HepG2 (cell line): ENCODE results near the gene NADK2. TPM values are rescaled to one million over a fixed set of nuclear protein-coding genes. Genes with fewer than 3 reads are reported as not detected.
A peak's percentile ranks its signal among the peaks of the same experiment; 100 is the strongest.

Source experiments
- ATAC-seq: fragments of 200-7000 bp; cut with Tn5 transposase; 3 replicates; pipeline ENCODE4 v1.9.1; 2020; ENCODE audit warnings: mild to moderate bottlenecking, moderate library complexity
- BruUV-seq: library from RNA; stranded (reverse); fragments of 400-500 nt; replicated peaks from 2 replicates; lab custom pipeline; 2021; lab: Mats Ljungman, UMichigan
- CTCF ChIA-PET: fragments of 300-600 bp; formaldehyde crosslinking; extraction: SDS; loops from one replicate; lab custom pipeline; 2021; ENCODE audit warnings: low total read pairs, inconsistent platforms, low intra/inter-chr PET ratio; lab: Yijun Ruan, JAX
- POLR2A ChIA-PET: fragments of 350-600 bp; sonication (Branson Sonifier 250); formaldehyde crosslinking; loops from one replicate; lab custom pipeline; 2020; ENCODE audit warnings: antibody characterized with exemption, inconsistent platforms; lab: Yijun Ruan, JAX
- DNase-seq: peaks from one replicate; pipeline ENCODE4 v3.0.0-alpha.2; 2015; ENCODE audit warnings: low spot score
- FAIRE-seq: peaks from 3 replicates; lab custom pipeline; 2011; peaks lifted over from hg19 to GRCh38; lab: Jason Lieb, UNC
- H2AFZ ChIP-seq: one replicate; pipeline ENCODE4 v1.6.1; 2011; ENCODE audit warnings: low read length, inconsistent platforms
- H3K27ac ChIP-seq: fragments of 300-600 bp; 3 replicates; pipeline ENCODE4 v1.8.0; 2011; ENCODE audit warnings: mixed run types, mild to moderate bottlenecking, mixed read lengths, low read length, inconsistent platforms; ENCODE audit not compliant: insufficient read depth; ENCODE audit errors: extremely low read length
- H3K27me3 ChIP-seq, 2 experiments: fragments of 200-600 bp in 1 of 2; 2 replicates in 1 of 2; 3 replicates in 1 of 2; pipeline versions ENCODE4 v1.6.0 to v1.8.0; 2011; ENCODE audit warnings: low read length in 2 of 2, mild to moderate bottlenecking in 2 of 2, moderate library complexity in 2 of 2, inconsistent platforms in 1 of 2; ENCODE audit not compliant: insufficient read depth in 2 of 2, control insufficient read depth in 1 of 2
- H3K36me3 ChIP-seq, 2 experiments: fragments of 200-600 bp in 1 of 2; replicated peaks in 1 of 2; 2 replicates in 1 of 2; 3 replicates in 1 of 2; pipeline versions ENCODE4 v1.5.1 to v1.8.0; 2011; ENCODE audit warnings: low read length in 2 of 2, inconsistent platforms in 1 of 2; ENCODE audit not compliant: insufficient read depth in 2 of 2, control insufficient read depth in 1 of 2
- H3K4me1 ChIP-seq: 2 replicates; pipeline ENCODE4 v1.5.1; 2012; ENCODE audit warnings: low read length, inconsistent platforms; ENCODE audit not compliant: insufficient read depth
- H3K4me2 ChIP-seq: 2 replicates; pipeline ENCODE4 v1.6.0; 2011; ENCODE audit warnings: low read depth, low read length, inconsistent platforms
- H3K4me3 ChIP-seq, 3 experiments: fragments of 200-600 bp in 1 of 3; sonication (generic), shearing (Covaris generic) in 1 of 3; replicated peaks in 1 of 3; 2 replicates each; pipeline ENCODE4 v1.5.1; 2011 to 2016; ENCODE audit warnings: low read length in 3 of 3, inconsistent platforms in 2 of 3, low read depth in 2 of 3, mild to moderate bottlenecking in 2 of 3, control low read depth in 1 of 3, mixed read lengths in 1 of 3; ENCODE audit not compliant: insufficient read depth in 1 of 3
- H3K79me2 ChIP-seq: one replicate; pipeline ENCODE4 v1.6.1; 2011; ENCODE audit warnings: low read length, inconsistent platforms; ENCODE audit not compliant: insufficient read depth
- H3K9ac ChIP-seq: 2 replicates; pipeline ENCODE4 v1.6.0; 2011; ENCODE audit warnings: mild to moderate bottlenecking, low read depth, low read length, inconsistent platforms; ENCODE audit not compliant: insufficient read depth
- H3K9me3 ChIP-seq: 2 replicates; pipeline ENCODE4 v1.5.1; 2012; ENCODE audit warnings: mild to moderate bottlenecking, low read length
- H4K20me1 ChIP-seq: 2 replicates; pipeline ENCODE4 v1.6.0; 2011; ENCODE audit warnings: inconsistent platforms, mild to moderate bottlenecking, low read length, moderate library complexity; ENCODE audit not compliant: insufficient read depth
- ATF3 ChIP-seq: sonication (generic); formaldehyde crosslinking; IDR thresholded peaks from 2 replicates; pipeline ENCODE4 v1.4.0; 2020; ENCODE audit warnings: missing genetic modification reagents
- ATF7-NPFF ChIP-seq: sonication (generic); formaldehyde crosslinking; IDR thresholded peaks from 2 replicates; pipeline ENCODE4 v1.8.1; 2023; ENCODE audit warnings: mild to moderate bottlenecking, low read depth, missing genetic modification reagents, moderate library complexity
- CTCF ChIP-seq: sonication (generic); formaldehyde crosslinking; IDR thresholded peaks from 2 replicates; pipeline ENCODE4 v1.5.0; 2020; ENCODE audit warnings: mild to moderate bottlenecking, missing genetic modification reagents, moderate library complexity
- EHMT2 ChIP-seq: fragments of 200-600 bp; sonication (generic); IDR thresholded peaks from 2 replicates; pipeline ENCODE4 v1.7.0; 2017; ENCODE audit warnings: antibody characterized with exemption, low read depth, low read length, borderline replicate concordance
- ETV6 ChIP-seq: sonication (generic); formaldehyde crosslinking; conservative IDR thresholded peaks from 2 replicates; pipeline ENCODE4 v1.4.0; 2020; ENCODE audit warnings: missing genetic modification reagents
- GMEB1 ChIP-seq: sonication (generic); formaldehyde crosslinking; IDR thresholded peaks from 2 replicates; pipeline ENCODE4 v1.5.1; 2020; ENCODE audit warnings: missing genetic modification reagents, mild to moderate bottlenecking, borderline replicate concordance
- KDM2A ChIP-seq: sonication (generic); formaldehyde crosslinking; IDR thresholded peaks from 2 replicates; pipeline ENCODE4 v1.4.0; 2020; ENCODE audit warnings: low read depth, missing genetic modification reagents, borderline replicate concordance
- KLF13 ChIP-seq: sonication (generic); formaldehyde crosslinking; IDR thresholded peaks from 2 replicates; pipeline ENCODE4 v1.4.0; 2020; ENCODE audit warnings: mild to moderate bottlenecking, missing genetic modification reagents
- MATR3 ChIP-seq: sonication (generic); formaldehyde crosslinking; IDR thresholded peaks from 2 replicates; pipeline ENCODE4 v1.4.0; 2020; ENCODE audit warnings: missing genetic modification reagents
- MAZ ChIP-seq, 2 experiments: sonication (generic) in 1 of 2; formaldehyde crosslinking in 1 of 2; IDR thresholded peaks; 2 replicates each; pipeline versions ENCODE4 v1.5.0 to v1.6.1; 2012 to 2020; ENCODE audit warnings: low read depth in 2 of 2, mild to moderate bottlenecking in 2 of 2, borderline replicate concordance in 1 of 2, improper control_type of control experiment in 1 of 2, low read length in 1 of 2, missing genetic modification reagents in 1 of 2, moderate library complexity in 1 of 2
- MIER3 ChIP-seq: IDR thresholded peaks from 2 replicates; pipeline ENCODE4 v1.6.1; 2016; ENCODE audit warnings: missing compliant biosample characterization, borderline replicate concordance
- MIXL1 ChIP-seq: IDR thresholded peaks from 2 replicates; pipeline ENCODE4 v1.6.1; 2016
- MLX ChIP-seq: IDR thresholded peaks from 2 replicates; pipeline ENCODE4 v1.6.1; 2016
- MXI1 ChIP-seq: IDR thresholded peaks from 3 replicates; pipeline ENCODE4 v1.6.1; 2012; ENCODE audit warnings: low read depth, low read length, inconsistent platforms, borderline replicate concordance
- PHF5A ChIP-seq: IDR thresholded peaks from one replicate; pipeline ENCODE4 v1.6.1; 2018; ENCODE audit warnings: low read depth, missing genetic modification reagents; ENCODE audit not compliant: unreplicated experiment
- TMF1 ChIP-seq: sonication (generic); formaldehyde crosslinking; IDR thresholded peaks from 2 replicates; pipeline ENCODE4 v1.8.1; 2022; ENCODE audit warnings: low read depth, missing genetic modification reagents
- ZNF121 ChIP-seq: sonication (generic); formaldehyde crosslinking; IDR thresholded peaks from 2 replicates; pipeline ENCODE4 v1.5.0; 2020; ENCODE audit warnings: mild to moderate bottlenecking, missing genetic modification reagents
- ZNF225 ChIP-seq: sonication (generic); formaldehyde crosslinking; IDR thresholded peaks from 2 replicates; pipeline ENCODE4 v1.4.0; 2020; ENCODE audit warnings: mild to moderate bottlenecking, missing genetic modification reagents
- ZNF619 ChIP-seq: sonication (generic); formaldehyde crosslinking; IDR thresholded peaks from 2 replicates; pipeline ENCODE4 v1.4.0; 2020; ENCODE audit warnings: mild to moderate bottlenecking, missing genetic modification reagents
- ZSCAN12 ChIP-seq: sonication (generic); formaldehyde crosslinking; IDR thresholded peaks from 2 replicates; pipeline ENCODE4 v1.9.0; 2021; ENCODE audit warnings: mild to moderate bottlenecking, missing genetic modification reagents
- WGBS: methylation state at CpG from one replicate; pipeline ENCODE4 v1.1.6; 2017; ENCODE audit warnings: low lambda C conversion rate; 5-methylcytosine and 5-hydroxymethylcytosine counted together
- in situ Hi-C: cut with HindIII; loops from 2 replicates; pipeline ENCODE4 v1.10.0; 2017; ENCODE audit warnings: low pct_unique_long_range_greater_than_20kb; ENCODE audit not compliant: extremely low pct_ligation_motif_present
- intact Hi-C: fragments of 100-400 bp; cut with micrococcal nuclease; formaldehyde crosslinking; loops from one replicate; pipeline ENCODE4 v1.10.0; 2022; ENCODE audit not compliant: unreplicated experiment
- polyA plus RNA-seq, 8 experiments: library from polyadenylated mRNA; depleted of rRNA in 3 of 8; stranded (reverse) in 7 of 8; unstranded in 1 of 8; fragments of >200 nt; fragmentation: Illumina TruSeq in 4 of 8; extraction: Trizol in 4 of 8; gene quantifications; 2 replicates each; pipeline versions ENCODE4 v1.2.1 to v1.2.3, GENCODE V29; 2011 to 2016; ENCODE audit warnings: low read depth in 4 of 8, missing spikeins in 1 of 8, mixed read lengths in 1 of 8; ENCODE audit not compliant: insufficient read depth in 1 of 8
- total RNA-seq, 5 experiments: library from RNA; depleted of rRNA; stranded (reverse); fragments of >200 nt; fragmentation: Illumina TruSeq; extraction: Trizol; gene quantifications; 2 replicates each; pipeline ENCODE4 v1.2.3, GENCODE V29; 2016; ENCODE audit warnings: low read depth in 1 of 5

Gene NADK2
- total and polyA plus RNA-seq, 2 of the 13 experiments (the other 11 are each of a cell fraction or from before 2014, with no cell fraction given): 13.9 to 71.4 TPM

GRCh38 chr5:36177715-36178523, 63.8 kb downstream of the NADK2 start:
- no TSS peak for BruUV-seq
- ChIA-PET CTCF (interaction anchor here (1.5 to 2.6 kb wide), 2 partner anchors 128 to 515 kb away, joined by 4 to 10 read pairs; no protein-coding TSS in a partner anchor), POLR2A (interaction anchor here (1.0 to 1.6 kb wide), 4 partner anchors 18 to 64 kb away, joined by 3 to 19 read pairs (median 4); partner anchors contain the start of gene NADK2)
- peak overlapping the region; percentile 23 for H3K27ac ChIP-seq
- H3K9ac ChIP-seq: no peak overlapping the region
- no peaks in the 10 kb centered on the region for H3K9me3 ChIP-seq
- peak; percentile 45; the same call in 2 of the 3 replicates for ATAC-seq
- intact Hi-C loops: loop anchor here (1.0 to 2.0 kb wide), 3 partner anchors 127 to 513 kb away; no protein-coding TSS in a partner anchor
- FAIRE-seq: peak; percentile 87
- no peak overlapping the region for H2AFZ ChIP-seq
- H3K27me3 ChIP-seq: no peaks in the 10 kb centered on the region
- in situ Hi-C loops: no loop called here
- H3K4me1 ChIP-seq: peaks cover 60% of the 10 kb centered on the region
- H4K20me1 ChIP-seq: no peaks in the 10 kb centered on the region
- no peak overlapping the region for H3K4me2 ChIP-seq
- H3K79me2 ChIP-seq: no peaks in the 10 kb centered on the region
- DNase-seq: peak; percentile 48
- peaks cover 9 to 39% of the 10 kb centered on the region in 2 experiments for H3K36me3 ChIP-seq
- H3K4me3 ChIP-seq: no peak overlapping the region
- 81% methylated on average over 2 of the region's 2 CpGs for WGBS
- TF ChIP-seq MATR3 (CRISPR knock-in tag): no peak
- TF ChIP-seq ATF7-NPFF (CRISPR knock-in tag): no peak
- no peak for TF ChIP-seq MLX
- TF ChIP-seq KLF13 (CRISPR knock-in tag): no peak
- no peak for TF ChIP-seq GMEB1 (CRISPR knock-in tag)
- no peak for TF ChIP-seq ZSCAN12 (CRISPR knock-in tag)
- no peak for TF ChIP-seq EHMT2
- TF ChIP-seq ZNF619 (CRISPR knock-in tag): no peak
- TF ChIP-seq CTCF: peak; percentile 71
- no peak for TF ChIP-seq ZNF121 (CRISPR knock-in tag)
- no peak for TF ChIP-seq ATF3
- TF ChIP-seq MIXL1 (CRISPR knock-in tag): 0 out of 2 replicates have a peak, but pooled peaks have one; percentile 15
- TF ChIP-seq PHF5A (CRISPR knock-in tag): no peak
- no peak for TF ChIP-seq ETV6 (CRISPR knock-in tag)
- TF ChIP-seq TMF1 (CRISPR knock-in tag): no peak
- no peak for TF ChIP-seq MAZ (IDR thresholded peaks at IDR 0.05; ENCODE audit: borderline replicate concordance, low read depth, low read length)
- TF ChIP-seq MAZ (CRISPR knock-in tag; IDR thresholded peaks at IDR 0.05; ENCODE audit: low read depth): no peak
- no peak for TF ChIP-seq KDM2A (CRISPR knock-in tag)
- TF ChIP-seq MXI1: no peak
- TF ChIP-seq MIER3 (CRISPR knock-in tag): no peak
- no peak for TF ChIP-seq ZNF225
